GM12878 (cell line): ENCODE results near the gene TMEM35B. TPM values are rescaled to one million over a fixed set of nuclear protein-coding genes. Genes with fewer than 3 reads are reported as not detected.

Source experiments
- ATAC-seq: fragments of 200-7000 bp; cut with Tn5 transposase; 3 replicates; pipeline ENCODE4 v1.9.1; 2020; ENCODE audit warnings: mild to moderate bottlenecking, moderate library complexity
- BruUV-seq: library from RNA; stranded (reverse); fragments of 400-500 nt; replicated peaks from 2 replicates; lab custom pipeline; 2021; lab: Mats Ljungman, UMichigan
- CTCF ChIA-PET: fragments of 300-600 bp; sonication (Branson Sonifier 250); formaldehyde crosslinking; extraction: SDS; loops from one replicate; lab custom pipeline; 2021; ENCODE audit warnings: inconsistent platforms; lab: Yijun Ruan, JAX
- POLR2A ChIA-PET: fragments of 350-600 bp; formaldehyde crosslinking; extraction: SDS; loops from one replicate; lab custom pipeline; 2021; ENCODE audit warnings: inconsistent platforms; lab: Charles Lee
- RAD21 ChIA-PET: fragments of 300-600 bp; sonication (Branson Sonifier 250); formaldehyde crosslinking; loops from one replicate; lab custom pipeline; 2023; ENCODE audit warnings: antibody characterized with exemption; ENCODE audit not compliant: unreplicated experiment; lab: Charles Lee
- SMC1A ChIA-PET: fragments of 300-600 bp; sonication (Branson Sonifier 250); formaldehyde crosslinking; loops from one replicate; lab custom pipeline; 2023; ENCODE audit not compliant: unreplicated experiment, uncharacterized antibody; lab: Charles Lee
- DNase-seq: peaks from one replicate; pipeline ENCODE4 v3.0.0-alpha.2; 2011; ENCODE audit warnings: low read depth, low spot score
- FAIRE-seq: peaks from 3 replicates; lab custom pipeline; 2011; peaks lifted over from hg19 to GRCh38; lab: Jason Lieb, UNC
- H2AFZ ChIP-seq: 2 replicates; pipeline ENCODE4 v1.6.0; 2011; ENCODE audit warnings: low read depth, low read length, control low read depth; ENCODE audit not compliant: control insufficient read depth
- H3K27ac ChIP-seq: 2 replicates; pipeline ENCODE4 v1.5.1; 2011; ENCODE audit warnings: control low read depth; ENCODE audit not compliant: control insufficient read depth, insufficient read depth
- H3K27me3 ChIP-seq, 2 experiments: replicated peaks in 1 of 2; 2 replicates each; pipeline versions ENCODE4 v1.6.0 to v1.6.1; 2011; ENCODE audit warnings: low read length in 1 of 2; ENCODE audit not compliant: control insufficient read depth in 2 of 2, insufficient read depth in 2 of 2
- H3K36me3 ChIP-seq, 2 experiments: 2 replicates each; pipeline ENCODE4 v1.5.1; 2011; ENCODE audit warnings: low read length in 1 of 2; ENCODE audit not compliant: control insufficient read depth in 2 of 2, insufficient read depth in 2 of 2
- H3K4me1 ChIP-seq: 2 replicates; pipeline ENCODE4 v1.6.1; 2011; ENCODE audit warnings: mild to moderate bottlenecking, low read length, moderate library complexity, mixed read lengths; ENCODE audit not compliant: control insufficient read depth, insufficient read depth
- H3K4me2 ChIP-seq: 2 replicates; pipeline ENCODE4 v1.6.0; 2011; ENCODE audit warnings: control low read depth; ENCODE audit not compliant: control insufficient read depth, insufficient read depth
- H3K4me3 ChIP-seq: fragments of 200-600 bp; sonication (generic); 2 replicates; pipeline ENCODE4 v1.5.1; 2016
- H3K79me2 ChIP-seq: 2 replicates; pipeline ENCODE4 v1.6.0; 2011; ENCODE audit warnings: low read length; ENCODE audit not compliant: control insufficient read depth, insufficient read depth
- H3K9ac ChIP-seq: 2 replicates; pipeline ENCODE4 v1.8.0; 2011; ENCODE audit warnings: low read length, control low read depth, mixed read lengths; ENCODE audit not compliant: control insufficient read depth, insufficient read depth
- H3K9me3 ChIP-seq: replicated peaks from 3 replicates; pipeline ENCODE4 v1.5.1; 2011; ENCODE audit warnings: mild to moderate bottlenecking, low read length; ENCODE audit not compliant: control insufficient read depth, insufficient read depth
- H4K20me1 ChIP-seq: 2 replicates; pipeline ENCODE4 v1.6.0; 2011; ENCODE audit not compliant: control insufficient read depth, insufficient read depth
- CBX5 ChIP-seq: sonication (generic); IDR thresholded peaks from 2 replicates; pipeline ENCODE4 v1.6.1; 2016; ENCODE audit warnings: low read depth, moderate library complexity, mild to moderate bottlenecking, inconsistent platforms
- FOXM1 ChIP-seq: IDR thresholded peaks from 2 replicates; pipeline ENCODE4 v1.6.1; 2012; ENCODE audit warnings: low read depth, mild to moderate bottlenecking, inconsistent platforms, low read length, moderate library complexity
- LARP7 ChIP-seq: fragments of 450-650 bp; IDR thresholded peaks from 2 replicates; pipeline ENCODE4 v1.6.1; 2017; ENCODE audit warnings: mild to moderate bottlenecking
- NR2C1 ChIP-seq: fragments of 450-650 bp; IDR thresholded peaks from 2 replicates; pipeline ENCODE4 v1.6.1; 2017; ENCODE audit warnings: antibody characterized with exemption, mild to moderate bottlenecking, moderate library complexity
- RBBP5 ChIP-seq: fragments of 200-600 bp; sonication (generic); conservative IDR thresholded peaks from 2 replicates; pipeline ENCODE4 v1.6.1; 2016
- SMARCA5 ChIP-seq: fragments of 450-650 bp; IDR thresholded peaks from 2 replicates; pipeline ENCODE4 v1.6.1; 2017; ENCODE audit warnings: mild to moderate bottlenecking
- SPI1 ChIP-seq: IDR thresholded peaks from 2 replicates; pipeline ENCODE4 v1.6.1; 2011; ENCODE audit warnings: low read depth, mild to moderate bottlenecking, low read length, moderate library complexity, borderline replicate concordance; ENCODE audit not compliant: insufficient read depth
- SUPT20H ChIP-seq: IDR thresholded peaks from 2 replicates; pipeline ENCODE4 v1.6.1; 2011; ENCODE audit warnings: low read depth, mild to moderate bottlenecking, low read length, moderate library complexity, borderline replicate concordance; ENCODE audit not compliant: control insufficient read depth
- TBL1XR1 ChIP-seq: IDR thresholded peaks from 2 replicates; pipeline ENCODE4 v1.6.1; 2012; ENCODE audit warnings: low read depth, low read length, improper control_type of control experiment
- YBX1 ChIP-seq: fragments of 450-650 bp; IDR thresholded peaks from 2 replicates; pipeline ENCODE4 v1.6.1; 2016; ENCODE audit warnings: antibody characterized with exemption
- ZBTB11 ChIP-seq: fragments of 450-650 bp; formaldehyde crosslinking; IDR thresholded peaks from 2 replicates; pipeline ENCODE4 v1.5.0; 2022; ENCODE audit warnings: mild to moderate bottlenecking, missing genetic modification characterization
- ZNF384 ChIP-seq: IDR thresholded peaks from 2 replicates; pipeline ENCODE4 v1.6.1; 2012; ENCODE audit warnings: low read depth, mild to moderate bottlenecking, low read length, improper control_type of control experiment, borderline replicate concordance
- WGBS: methylation state at CpG from one replicate; pipeline ENCODE4 v1.1.6; 2016; ENCODE audit warnings: low lambda C conversion rate; ENCODE audit not compliant: insufficient replicate concordance, insufficient coverage; ENCODE audit errors: missing lambda C conversion rate; 5-methylcytosine and 5-hydroxymethylcytosine counted together
- in situ Hi-C: fragments of 300-500 bp; cut with MboI; formaldehyde crosslinking; loops from 9 replicates; pipeline ENCODE4 v1.14.3; 2018; ENCODE audit warnings: mixed read lengths
- intact Hi-C: fragments of 100-400 bp; cut with micrococcal nuclease; formaldehyde crosslinking; loops from one replicate; pipeline ENCODE4 v1.14.2; 2022; ENCODE audit not compliant: unreplicated experiment
- polyA plus RNA-seq, 11 experiments: library from polyadenylated mRNA; depleted of rRNA in 4 of 11; unstranded in 6 of 11; stranded (reverse) in 5 of 11; fragments of >200 nt; fragmentation: Nextera tagmentation in 4 of 11; fragmentation: Illumina TruSeq in 1 of 11; extraction: Ambion mirVana in 4 of 11; extraction: Trizol in 1 of 11; gene quantifications; 1 replicate in 1 of 11; 2 replicates in 10 of 11; pipeline versions ENCODE4 v1.2.1 to v1.2.3, GENCODE V29; 2011 to 2016; ENCODE audit warnings: inconsistent platforms in 2 of 11, missing spikeins in 2 of 11, low read depth in 1 of 11
- total RNA-seq, 4 experiments: library from RNA; depleted of rRNA in 3 of 4; stranded (reverse); fragments of >200 nt in 3 of 4; fragmentation: Illumina TruSeq in 1 of 4; extraction: Trizol in 1 of 4; gene quantifications; 2 replicates each; pipeline versions ENCODE4 v1.2.1 to v1.2.3, GENCODE V29; 2013 to 2021

The TMEM35B gene
- total and polyA plus RNA-seq, 10 of the 15 experiments (the other 5 are each of a cell fraction or from before 2014, with no cell fraction given) = 14.8 to 138 (median 32.8) TPM

GRCh38 chr1:34976384-34977209, 8.6 kb downstream of the TMEM35B start:
- H3K27me3 ChIP-seq = no peaks in the 10 kb centered on the region
- TF ChIP-seq FOXM1 (no peak), SPI1 (no peak), YBX1 (no peak), NR2C1 (no peak), TBL1XR1 (no peak), CBX5 (no peak), ZNF384 (no peak), SUPT20H (no peak), LARP7 (no peak), ZBTB11 (no peak), SMARCA5 (no peak), RBBP5 (no peak)
- DNase-seq (no peak), ATAC-seq (no peak), FAIRE-seq (no peak)
- no peak overlapping the region for H3K4me3 ChIP-seq
- no peaks in the 10 kb centered on the region; the same call in 1 of the 2 replicates for H4K20me1 ChIP-seq
- no peaks in the 10 kb centered on the region for H3K79me2 ChIP-seq
- BruUV-seq = no TSS peak
- no peak overlapping the region for H3K27ac ChIP-seq
- intact Hi-C loops = no loop called here
- H3K4me1 ChIP-seq = peaks cover 7% of the 10 kb centered on the region
- ChIA-PET CTCF (no interaction called here), RAD21 (no interaction called here), SMC1A (interaction anchor here (1.1 to 1.7 kb wide), 2 partner anchors 8 to 9 kb away, joined by 3 to 5 read pairs; no protein-coding TSS in a partner anchor), POLR2A (no interaction called here)
- H2AFZ ChIP-seq = no peak overlapping the region
- H3K4me2 ChIP-seq = no peak overlapping the region
- H3K9me3 ChIP-seq = no peaks in the 10 kb centered on the region
- in situ Hi-C loops = no loop called here
- H3K36me3 ChIP-seq = no peaks in the 10 kb centered on the region
- H3K9ac ChIP-seq = no peak overlapping the region
- WGBS = 98% methylated on average over 62 of the region's 72 CpGs
